Stimulated activated CD8-positive, alpha-beta memory T cell treated with anti-CD3 and anti-CD28 coated beads, Interleukin-2, amount 100 ng/mL, for 1 hour (primary cell): ENCODE results near the gene TMEM220.

Source experiments
- DNase-seq, 2 donors: peaks; one replicate each; pipeline ENCODE4 v3.0.0-alpha.2; 2020; ENCODE audit warnings: low read depth in 2 of 2

TMEM220 gene

DNA sequence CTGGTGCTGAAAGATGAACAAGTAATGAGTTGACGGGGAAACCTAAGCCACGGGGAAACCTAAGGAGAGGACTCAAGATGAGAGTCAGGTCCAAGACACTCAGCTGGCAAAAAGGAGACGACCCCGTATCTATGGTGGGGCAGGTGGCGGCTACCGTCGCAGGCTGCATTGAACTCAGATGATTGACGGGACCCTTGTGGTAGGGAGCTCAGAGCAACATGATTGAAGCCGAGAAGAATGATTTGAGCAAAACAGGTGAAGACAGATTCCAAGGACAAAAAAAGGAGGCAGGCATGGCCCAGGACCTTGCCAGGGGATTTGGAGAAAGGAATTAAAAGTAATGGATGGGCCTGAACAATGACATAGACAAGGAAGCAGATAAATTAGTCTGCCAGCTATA lies 65.3 kb downstream of the TMEM220 start:
- no peak for DNase-seq
